GF-D8 (cell line): Measurements from ENCODE around the gene ARHGAP33.
"Not testable (repeated sequence)": the region's sequence is repeated elsewhere in the genome, so short reads cannot be mapped to it uniquely, and the experiment has no call there.

Source experiments
- DNase-seq: peaks from one replicate; lab custom pipeline; 2025; lab: John Stamatoyannopoulos, UW

ARHGAP33 gene

GRCh38 chr19:35792312-35792711 is 16.9 kb downstream of the ARHGAP33 start:
- DNase-seq: no peak

DNA sequence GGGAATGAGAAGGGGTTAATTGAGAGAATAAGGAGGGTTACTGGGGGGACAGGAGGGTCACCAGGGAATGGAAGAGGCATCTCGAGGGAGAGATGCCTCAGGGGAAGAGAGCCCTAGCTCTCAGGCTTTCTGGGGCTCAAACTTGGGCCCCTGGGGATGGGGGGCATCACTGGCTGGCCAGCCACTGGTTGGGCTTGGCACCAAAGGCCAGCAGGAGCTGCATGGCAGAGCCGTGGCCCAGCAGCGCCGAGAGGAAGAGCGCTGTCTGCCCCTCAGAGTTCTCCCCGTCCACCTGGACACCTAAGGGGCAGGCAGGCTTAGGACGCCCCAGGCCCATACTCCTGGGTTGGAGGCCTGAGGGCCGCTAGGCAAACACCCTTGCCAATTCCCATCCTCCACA is 17.5 kb downstream of the ARHGAP33 start:
- DNase-seq: no peak

DNA sequence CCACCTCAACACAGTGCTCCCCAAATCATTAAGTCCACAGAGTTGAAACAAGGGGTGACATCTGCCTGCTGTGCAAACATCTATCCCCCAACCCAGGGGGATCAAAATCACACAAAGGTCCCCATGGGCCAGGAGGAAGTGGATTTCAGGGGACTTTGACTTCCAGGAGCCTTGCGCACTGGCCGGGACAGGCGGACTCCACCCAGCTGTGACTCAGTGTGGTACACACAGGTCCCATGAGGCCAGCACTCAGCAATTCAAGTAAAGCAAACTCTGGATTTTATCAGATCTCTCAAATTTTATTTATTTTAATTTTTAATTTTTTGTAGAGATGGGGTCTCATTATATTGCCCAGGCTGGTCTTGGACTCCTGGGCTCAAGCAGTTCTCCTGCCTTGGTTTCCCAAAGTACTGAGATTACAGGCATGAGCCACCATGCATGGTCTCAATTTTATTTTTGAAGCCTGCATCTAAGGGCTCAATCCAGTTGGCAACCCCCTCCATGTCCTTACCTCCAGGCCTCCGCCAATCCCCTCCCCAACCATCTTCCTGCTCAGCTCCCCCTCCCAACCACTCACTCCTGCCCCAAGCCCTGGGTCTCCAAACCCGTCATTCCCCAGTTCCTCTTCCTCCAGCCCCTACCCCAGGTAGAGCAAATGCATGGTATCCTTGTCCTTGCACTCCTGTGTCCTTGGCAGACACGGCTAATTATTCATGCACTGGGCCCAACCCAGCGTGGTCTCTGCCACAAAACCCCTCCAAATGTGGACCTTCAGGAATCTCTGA is 18.2 kb downstream of the ARHGAP33 start:
- no peak for DNase-seq

- not testable (repeated sequence) for DNase-seq
Measured at GRCh38 chr19:35795564-35795963, 20.2 kb downstream of the ARHGAP33 start.

- DNase-seq: no peak
Measured at GRCh38 chr19:35796645-35797542, 21.5 kb downstream of the ARHGAP33 start.

- no peak for DNase-seq
Measured at GRCh38 chr19:35797663-35798062, 22.3 kb downstream of the ARHGAP33 start.

- no peak for DNase-seq
Measured at GRCh38 chr19:35801828-35802227, 26.5 kb downstream of the ARHGAP33 start.

- no peak for DNase-seq
Measured at GRCh38 chr19:35805526-35806102, 30.2 kb downstream of the ARHGAP33 start.

DNA sequence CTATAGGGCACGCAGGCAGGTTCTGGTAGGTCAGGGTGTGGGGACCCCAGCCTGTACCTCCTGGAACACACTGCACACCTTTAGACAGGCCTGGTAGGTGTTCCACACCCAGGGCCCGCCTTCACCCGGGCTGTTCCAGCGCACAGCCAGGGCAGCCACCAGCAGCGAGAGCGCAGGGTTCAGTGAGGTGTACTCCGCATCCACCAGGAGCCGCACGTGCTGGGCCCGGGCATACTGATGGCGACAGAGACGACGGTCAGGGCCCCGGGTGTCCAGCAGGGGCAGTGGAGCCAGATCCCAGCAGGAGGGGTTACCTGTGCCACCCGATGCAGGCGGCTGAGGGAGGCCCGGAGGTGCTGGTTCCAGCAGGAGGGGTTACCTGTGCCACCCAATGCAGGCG is 31.2 kb downstream of the ARHGAP33 start:
- no peak for DNase-seq

DNA sequence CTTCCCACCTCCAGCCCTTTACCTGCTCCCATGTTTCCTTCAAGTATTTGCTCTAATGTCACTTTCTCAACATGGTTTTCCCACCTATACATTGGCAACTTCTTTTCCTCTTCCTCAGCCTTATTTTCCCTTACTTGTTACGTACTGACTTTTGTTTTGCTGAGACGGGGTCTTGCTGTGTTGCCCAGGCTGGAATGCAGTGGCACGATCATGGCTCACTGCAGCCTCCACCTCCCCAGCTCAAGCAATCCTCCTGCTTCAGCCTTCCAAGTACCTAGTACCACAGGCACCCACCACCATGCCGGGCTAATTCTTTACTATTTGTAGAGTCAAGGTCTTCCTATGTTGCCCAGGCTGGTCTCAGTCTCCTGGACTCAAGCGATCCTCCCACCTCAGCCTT is 32.3 kb downstream of the ARHGAP33 start:
- no peak for DNase-seq

DNA sequence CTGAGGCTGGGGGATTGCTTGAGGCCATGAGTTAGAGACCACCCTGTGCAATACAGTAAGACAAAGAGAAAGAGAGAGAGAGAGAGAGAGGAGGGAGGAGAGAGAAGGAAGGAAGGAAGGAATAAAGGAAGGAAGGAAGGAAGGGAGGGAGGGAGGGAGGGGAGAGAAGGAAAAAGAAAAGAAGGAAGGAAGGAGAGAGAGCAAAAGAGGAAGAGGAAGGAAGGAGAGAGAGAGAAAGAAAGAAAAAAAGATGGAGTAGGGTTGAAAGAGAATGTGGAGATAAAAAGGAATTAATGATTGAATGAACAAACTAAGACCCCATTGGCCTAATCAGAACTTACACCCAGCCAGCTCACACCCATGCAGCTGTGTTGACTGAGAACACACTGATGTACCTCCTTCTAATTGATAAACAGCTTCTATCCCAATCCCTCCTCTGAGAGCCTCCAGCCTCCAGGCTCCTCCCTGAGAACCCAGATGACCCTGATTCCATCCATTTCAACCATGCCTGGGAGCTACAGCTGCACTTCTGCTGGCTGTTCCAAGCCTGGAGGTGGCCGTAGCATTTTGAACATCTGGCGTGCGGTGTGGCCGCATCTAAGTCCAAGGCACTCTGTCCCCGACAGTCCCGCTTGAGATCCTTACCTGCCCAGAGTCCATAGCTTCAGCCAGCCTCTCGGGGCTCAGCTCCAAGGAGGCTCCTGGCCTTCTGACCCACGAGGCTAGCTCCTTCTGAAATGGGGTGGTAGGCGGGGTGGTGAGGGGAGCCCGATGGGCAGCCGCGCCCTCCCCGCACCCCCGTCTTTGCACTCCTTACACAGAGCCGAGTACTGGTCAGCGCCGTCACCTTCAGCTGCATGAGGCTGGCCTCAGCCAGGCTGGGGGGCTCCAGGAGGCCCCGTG is 36.2 kb downstream of the ARHGAP33 start:
- DNase-seq: no peak

- DNase-seq: no peak
Measured at GRCh38 chr19:35812220-35813042, 37.1 kb downstream of the ARHGAP33 start, which contains the start of gene PRODH2. Gene PRODH2, minus strand, starts transcription at chr19:35812845. Its CDS starts 40 bp downstream, at chr19:35812805.

DNA sequence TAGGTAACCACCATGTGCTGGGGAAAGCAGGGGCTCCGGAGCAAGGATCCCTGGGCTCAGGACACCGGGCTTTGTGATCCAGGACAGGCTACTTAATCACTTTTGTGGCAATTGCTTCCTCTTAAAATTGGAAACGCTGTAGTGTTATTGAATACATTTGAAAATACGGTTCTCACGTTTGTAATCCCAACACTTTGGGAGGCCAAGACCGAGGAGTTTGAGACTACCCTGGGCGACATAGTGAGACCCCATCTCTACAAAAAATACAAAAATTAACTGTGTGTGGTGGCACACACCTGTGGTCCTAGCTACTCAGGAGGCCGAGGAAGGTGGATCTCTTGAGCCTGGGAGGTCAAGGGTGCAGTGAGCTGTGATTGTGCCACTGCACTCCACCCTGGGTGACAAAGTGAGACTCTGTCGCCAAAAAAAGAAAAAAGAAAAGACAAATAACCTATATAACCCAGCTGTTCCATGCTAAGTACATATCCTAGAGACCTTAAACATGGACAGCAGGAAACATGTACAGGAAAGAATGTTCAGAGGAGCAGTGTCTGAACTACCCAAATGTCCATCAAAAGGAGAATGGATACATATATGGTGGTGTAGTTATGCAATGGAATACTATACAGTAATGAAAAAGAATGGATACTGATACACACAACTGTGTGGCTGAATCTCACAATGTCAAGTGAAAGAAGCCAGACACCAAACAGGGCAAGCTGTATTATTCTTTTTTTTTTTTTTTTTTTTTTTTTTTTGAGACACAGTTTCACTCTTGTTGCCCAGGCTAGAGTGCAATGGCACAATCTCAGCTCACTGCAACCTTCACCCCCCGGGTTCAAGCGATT is 37.9 kb downstream of the ARHGAP33 start:
- DNase-seq: no peak

- no peak for DNase-seq
Measured at GRCh38 chr19:35816262-35816661, 40.9 kb downstream of the ARHGAP33 start.

- no peak for DNase-seq
Measured at GRCh38 chr19:35816846-35817245, 41.5 kb downstream of the ARHGAP33 start.

DNA sequence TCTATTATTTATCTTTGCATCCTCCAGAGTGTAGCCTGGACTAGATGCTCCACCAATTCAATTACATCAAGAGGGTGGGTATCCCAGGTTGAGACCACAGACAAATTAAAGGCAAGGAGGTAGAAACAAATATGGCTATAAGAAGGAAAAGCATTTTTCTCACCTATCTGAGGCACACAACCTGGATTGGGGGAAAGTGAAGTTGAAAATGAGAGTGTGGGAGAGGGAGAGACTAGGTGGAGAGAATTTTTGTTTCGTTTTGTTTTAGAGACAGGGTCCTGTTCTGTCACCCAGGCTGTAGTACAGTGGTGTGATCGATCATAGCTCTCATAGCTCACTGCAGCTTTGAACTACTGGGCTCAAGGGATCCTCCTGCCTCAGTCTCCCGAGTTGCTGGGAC is 43.1 kb downstream of the ARHGAP33 start:
- no peak for DNase-seq

DNA sequence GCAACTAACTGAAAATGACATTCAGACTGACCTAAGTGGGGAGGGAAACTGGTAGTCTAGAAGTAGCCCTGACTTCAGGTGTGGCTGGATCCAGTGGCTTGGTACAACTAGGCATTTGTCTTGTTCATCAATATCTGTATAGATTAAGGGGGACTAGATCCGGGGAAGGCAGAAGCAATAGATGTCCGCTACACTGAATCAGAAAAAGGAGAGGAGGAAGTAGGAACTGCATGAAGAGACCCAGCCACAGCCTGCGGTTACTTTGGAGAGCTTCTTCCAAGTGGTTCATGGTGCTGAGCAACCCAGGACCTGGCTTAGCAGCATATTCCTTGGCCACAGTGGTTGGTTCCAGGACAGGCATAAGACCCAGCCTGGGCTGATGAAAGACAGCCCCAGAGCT is 47.2 kb downstream of the ARHGAP33 start:
- peak; percentile 63 for DNase-seq

DNA sequence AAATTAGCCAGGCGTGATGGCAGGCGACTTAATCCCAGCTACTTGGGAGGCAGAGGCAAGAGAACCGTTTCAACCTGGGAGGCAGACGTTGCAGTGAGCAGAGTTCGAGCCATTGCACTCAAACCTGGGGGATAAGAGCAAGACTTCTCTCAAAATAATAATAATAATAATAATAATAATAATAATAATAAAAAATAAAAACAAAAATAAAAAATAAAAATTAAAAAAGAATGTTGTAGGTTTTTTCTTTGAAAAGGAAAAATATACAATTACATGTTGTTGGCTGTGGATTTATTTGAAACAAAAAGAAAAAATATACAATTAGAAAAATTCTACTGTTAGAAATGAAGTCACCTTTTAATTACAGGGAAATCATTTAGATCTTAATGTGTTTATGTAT is 48.8 kb downstream of the ARHGAP33 start:
- DNase-seq: no peak

GRCh38 chr19:35828692-35829301 is 53.4 kb downstream of the ARHGAP33 start:
- no peak for DNase-seq
